Fibroblast of lung (primary cell): Measurements from ENCODE around the gene PCSK5.

Experiments
- EZH2 ChIP-seq: IDR thresholded peaks from 2 replicates; pipeline ENCODE4 v1.5.1; 2012; ENCODE audit warnings: low read length, control low read depth, mild to moderate bottlenecking; ENCODE audit errors: missing control alignments
- TF ChIP-seq, protein P1 (sequence below), 2 donors: IDR thresholded peaks in 1 of 2; conservative IDR thresholded peaks in 1 of 2; 1 replicate in 1 of 2; 2 replicates in 1 of 2; pipeline ENCODE4 v1.5.1; 2011 to 2012; ENCODE audit warnings: low read length in 2 of 2, control low read depth in 1 of 2, inconsistent platforms in 1 of 2, low read depth in 1 of 2, mild to moderate bottlenecking in 1 of 2

GRCh38 chr9:76355886-76356285 is 465.4 kb downstream of the PCSK5 start:
- TF ChIP-seq, protein P1, sequence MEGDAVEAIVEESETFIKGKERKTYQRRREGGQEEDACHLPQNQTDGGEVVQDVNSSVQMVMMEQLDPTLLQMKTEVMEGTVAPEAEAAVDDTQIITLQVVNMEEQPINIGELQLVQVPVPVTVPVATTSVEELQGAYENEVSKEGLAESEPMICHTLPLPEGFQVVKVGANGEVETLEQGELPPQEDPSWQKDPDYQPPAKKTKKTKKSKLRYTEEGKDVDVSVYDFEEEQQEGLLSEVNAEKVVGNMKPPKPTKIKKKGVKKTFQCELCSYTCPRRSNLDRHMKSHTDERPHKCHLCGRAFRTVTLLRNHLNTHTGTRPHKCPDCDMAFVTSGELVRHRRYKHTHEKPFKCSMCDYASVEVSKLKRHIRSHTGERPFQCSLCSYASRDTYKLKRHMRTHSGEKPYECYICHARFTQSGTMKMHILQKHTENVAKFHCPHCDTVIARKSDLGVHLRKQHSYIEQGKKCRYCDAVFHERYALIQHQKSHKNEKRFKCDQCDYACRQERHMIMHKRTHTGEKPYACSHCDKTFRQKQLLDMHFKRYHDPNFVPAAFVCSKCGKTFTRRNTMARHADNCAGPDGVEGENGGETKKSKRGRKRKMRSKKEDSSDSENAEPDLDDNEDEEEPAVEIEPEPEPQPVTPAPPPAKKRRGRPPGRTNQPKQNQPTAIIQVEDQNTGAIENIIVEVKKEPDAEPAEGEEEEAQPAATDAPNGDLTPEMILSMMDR (conservative IDR thresholded peaks at IDR 0.05 in 1 of 2, IDR thresholded peaks at IDR 0.05 in 1 of 2; ENCODE audit: low read depth in 1 of 2, low read length in 2 of 2) = no peak
- no peak for TF ChIP-seq EZH2
